H1 (cell line): ENCODE results near the gene NFAT5. TPM values are rescaled to one million over a fixed set of nuclear protein-coding genes. Genes with fewer than 3 reads are reported as not detected.

Experiments
- ASH2L ChIP-seq: fragments of 200-600, 300-600 bp; sonication (generic); IDR thresholded peaks from one replicate; pipeline ENCODE4 v1.7.1; 2017; ENCODE audit warnings: low read length
- CBX5 ChIP-seq: fragments of 300-800, 300-1000 bp; sonication (generic); IDR thresholded peaks from 2 replicates; pipeline ENCODE4 v1.7.1; 2016; ENCODE audit warnings: antibody characterized with exemption, low read length, low read depth
- GTF2F1 ChIP-seq: IDR thresholded peaks from 2 replicates; pipeline ENCODE4 v1.6.1; 2012; ENCODE audit warnings: low read depth, low read length, improper control_type of control experiment, borderline replicate concordance
- SIRT6 ChIP-seq: IDR thresholded peaks from one replicate; pipeline ENCODE4 v1.7.1; 2012; ENCODE audit warnings: low read length, inconsistent platforms
- polyA plus RNA-seq, 7 experiments: library from polyadenylated mRNA; depleted of rRNA in 3 of 7; stranded (reverse) in 5 of 7; unstranded in 2 of 7; fragments of >200 nt in 5 of 7; fragments of 200-250 nt in 2 of 7; gene quantifications; 1 replicate in 5 of 7; 2 replicates in 1 of 7; 4 replicates in 1 of 7; pipeline versions ENCODE4 v1.2.1 to v1.2.3, GENCODE V29; 2011 to 2013; ENCODE audit warnings: missing spikeins in 2 of 7, mixed read lengths in 2 of 7
- total RNA-seq: library from RNA; stranded (reverse); fragmentation: NEBNext Ultra II Directional; extraction: Animal tissue kit (Norgen Biotek cat#: 25700); gene quantifications from 2 replicates; pipeline ENCODE4 v1.2.1, GENCODE V29; 2021
- TF ChIP-seq, protein P1 (sequence below): IDR thresholded peaks from 2 replicates; pipeline ENCODE4 v1.6.1; 2012; ENCODE audit warnings: inconsistent platforms

Gene NFAT5
- total and polyA plus RNA-seq, 2 of the 8 experiments (the other 6 are each of a cell fraction or from before 2014, with no cell fraction given): 8.9 to 29.0 TPM

DNA sequence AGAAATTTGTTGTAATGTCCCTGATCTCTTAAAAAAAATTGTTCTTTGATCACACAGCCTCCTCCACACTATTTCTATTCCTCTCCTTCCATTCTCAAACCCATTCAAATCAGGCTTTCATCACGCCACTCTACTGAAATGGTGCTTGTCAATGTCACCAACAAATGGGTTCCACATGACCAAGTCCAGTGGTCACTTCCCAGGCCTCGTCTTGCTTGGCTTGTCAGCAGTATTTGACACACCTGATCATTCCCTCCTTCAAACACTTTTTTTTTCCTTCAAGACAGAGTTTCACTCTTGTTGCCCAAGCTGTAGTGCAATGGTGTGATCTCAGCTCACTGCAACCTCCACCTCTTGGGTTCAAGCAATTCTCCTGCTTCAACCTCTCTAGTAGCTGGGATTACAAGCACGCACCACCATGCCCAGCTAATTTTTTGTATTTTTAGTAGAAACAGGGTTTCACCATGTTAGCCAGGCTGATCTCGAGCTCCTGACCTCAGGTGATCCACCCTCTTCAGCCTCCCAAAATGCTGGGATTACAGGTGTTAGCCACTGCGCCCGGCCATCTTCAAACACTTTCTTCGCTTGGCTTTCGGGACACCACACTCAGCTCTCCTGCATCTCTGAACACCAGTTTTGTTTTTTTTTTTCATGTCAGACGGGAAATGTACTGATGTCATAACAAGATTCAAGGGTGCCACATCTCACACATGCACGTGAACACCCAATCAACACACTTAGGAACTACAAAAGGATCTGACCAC lies 142.3 kb downstream of the NFAT5 start (continued):
- TF ChIP-seq, protein P1, sequence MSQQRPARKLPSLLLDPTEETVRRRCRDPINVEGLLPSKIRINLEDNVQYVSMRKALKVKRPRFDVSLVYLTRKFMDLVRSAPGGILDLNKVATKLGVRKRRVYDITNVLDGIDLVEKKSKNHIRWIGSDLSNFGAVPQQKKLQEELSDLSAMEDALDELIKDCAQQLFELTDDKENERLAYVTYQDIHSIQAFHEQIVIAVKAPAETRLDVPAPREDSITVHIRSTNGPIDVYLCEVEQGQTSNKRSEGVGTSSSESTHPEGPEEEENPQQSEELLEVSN: no peak
- no peak for TF ChIP-seq GTF2F1
- TF ChIP-seq ASH2L: no peak
- no peak for TF ChIP-seq SIRT6
- TF ChIP-seq CBX5: no peak
- TF ChIP-seq, all 59 proteins: peak for 0
